Upper lobe of left lung (tissue), 4 donors: ENCODE results near the gene SULT6B1.
"Not testable (repeated sequence)": the region's sequence is repeated elsewhere in the genome, so short reads cannot be mapped to it uniquely, and the experiment has no call there.

Experiments
- CTCF ChIP-seq, 6 experiments: fragments of 450-650 bp in 4 of 6; fragments of 200-600 bp in 2 of 6; sonication (generic) in 2 of 6; IDR thresholded peaks; one replicate each; pipeline ENCODE4 v1.5.1; 2016 to 2019; ENCODE audit warnings: antibody characterized with exemption in 6 of 6
- EP300 ChIP-seq, 4 donors: sonication (generic); formaldehyde crosslinking; IDR thresholded peaks; one replicate each; pipeline ENCODE4 v1.5.1; 2017; ENCODE audit warnings: antibody characterized with exemption in 4 of 4, control low read depth in 2 of 4
- POLR2A ChIP-seq, 4 donors: fragments of 450-650 bp; IDR thresholded peaks; one replicate each; pipeline ENCODE4 v1.5.1; 2016 to 2017; ENCODE audit warnings: antibody characterized with exemption in 4 of 4, mild to moderate bottlenecking in 2 of 4

GRCh38 chr2:37206760-37207159, 18.3 kb upstream of the SULT6B1 start:
- not testable (repeated sequence) for TF ChIP-seq CTCF, EP300, POLR2A (IDR thresholded peaks at IDR 0.05)
